Lower lobe of right lung (tissue), 2 donors: Measurements from ENCODE around the gene PALM3. TPM values are rescaled to one million over a fixed set of nuclear protein-coding genes. Genes with fewer than 3 reads are reported as not detected.
A peak's percentile ranks its signal among the peaks of the same experiment; 100 is the strongest.

ENCODE experiments used
- ATAC-seq, 2 donors: fragments of 200-7000 bp; cut with Tn5 transposase; one replicate each; pipeline ENCODE4 v1.9.1; 2020 to 2022; ENCODE audit warnings: mild to moderate bottlenecking in 2 of 2, moderate library complexity in 2 of 2
- DNase-seq: peaks from one replicate; pipeline ENCODE4 v3.0.0-alpha.2; 2020
- H3K27ac ChIP-seq: fragments of 200-600 bp; one replicate; pipeline ENCODE4 v1.8.0; 2022
- H3K27me3 ChIP-seq: fragments of 200-600 bp; one replicate; pipeline ENCODE4 v1.8.0; 2022; ENCODE audit warnings: low read depth
- H3K36me3 ChIP-seq: fragments of 200-600 bp; one replicate; pipeline ENCODE4 v1.8.0; 2022; ENCODE audit warnings: mild to moderate bottlenecking
- H3K4me1 ChIP-seq: fragments of 200-600 bp; one replicate; pipeline ENCODE4 v1.8.0; 2022
- H3K4me3 ChIP-seq: fragments of 200-600 bp; one replicate; pipeline ENCODE4 v1.8.0; 2022; ENCODE audit warnings: mild to moderate bottlenecking
- H3K9me3 ChIP-seq: fragments of 200-600 bp; one replicate; pipeline ENCODE4 v1.8.0; 2022
- intact Hi-C: fragments of 100-400 bp; cut with DNase I; formaldehyde crosslinking; loops from one replicate; pipeline ENCODE4 v1.11.0; 2022
- total RNA-seq: library from RNA; stranded (reverse); fragmentation: NEBNext Ultra II Directional; extraction: Animal tissue kit (Norgen Biotek cat#: 25700); gene quantifications from one replicate; pipeline ENCODE4 v1.2.1, GENCODE V29; 2021
- TF ChIP-seq, protein P1 (sequence below): fragments of 200-600 bp; IDR thresholded peaks from one replicate; pipeline ENCODE4 v1.8.0; 2022; ENCODE audit warnings: antibody characterized with exemption, mild to moderate bottlenecking
- donor health status: DM: no; HTN: yes; CAD: no; lungs with severe emphysema.

PALM3 gene
- total RNA-seq, 1 donor from 2014 or later: 7.7 TPM

DNA sequence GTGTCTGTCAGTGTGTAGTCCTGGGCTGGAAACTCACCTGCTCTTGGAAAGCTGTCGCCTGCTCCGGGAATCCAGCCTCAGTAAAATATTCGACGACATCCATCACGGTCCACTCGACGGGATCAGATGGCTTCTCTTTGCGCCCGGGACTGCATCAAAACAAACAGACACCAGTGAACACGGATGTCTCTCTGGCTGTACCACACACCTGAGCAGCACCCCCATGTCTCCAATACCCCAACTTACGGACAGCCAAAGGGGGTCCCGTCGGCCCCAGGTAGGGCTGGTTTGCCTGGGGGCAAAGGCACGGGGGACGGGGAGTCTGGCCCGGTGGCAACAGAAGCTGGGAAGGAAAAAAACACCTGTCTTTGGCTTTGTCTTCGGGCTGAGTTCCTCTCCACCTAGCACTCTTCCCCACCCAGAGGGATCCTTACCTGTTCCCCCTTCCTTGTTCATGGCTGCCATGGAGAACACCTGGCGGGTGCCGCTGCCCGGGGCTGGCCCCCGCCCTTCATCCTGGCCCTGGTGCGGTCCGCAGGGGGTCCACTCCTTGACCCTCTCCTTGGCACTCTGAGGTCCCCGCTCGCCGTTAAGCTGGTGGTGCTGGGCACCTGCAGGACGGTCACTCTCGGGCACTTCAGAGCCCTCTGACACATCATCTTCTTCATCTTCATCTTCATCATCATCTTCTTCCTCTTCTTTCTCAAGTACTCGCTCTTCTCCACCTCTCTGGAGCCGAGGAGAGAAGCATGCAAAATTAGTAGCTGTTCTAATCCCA lies 26.9 kb upstream of the PALM3 start:
- Histone ChIP-seq H3K9me3 (peaks cover 4% of the 10 kb centered on the region), H3K27me3 (no peaks in the 10 kb centered on the region), H3K36me3 (peaks cover 13% of the 10 kb centered on the region), H3K4me1 (peaks cover 16% of the 10 kb centered on the region), H3K27ac (no peak overlapping the region), H3K4me3 (peak overlapping the region; percentile 88)
- intact Hi-C loops: no loop called here
- TF ChIP-seq, protein P1, sequence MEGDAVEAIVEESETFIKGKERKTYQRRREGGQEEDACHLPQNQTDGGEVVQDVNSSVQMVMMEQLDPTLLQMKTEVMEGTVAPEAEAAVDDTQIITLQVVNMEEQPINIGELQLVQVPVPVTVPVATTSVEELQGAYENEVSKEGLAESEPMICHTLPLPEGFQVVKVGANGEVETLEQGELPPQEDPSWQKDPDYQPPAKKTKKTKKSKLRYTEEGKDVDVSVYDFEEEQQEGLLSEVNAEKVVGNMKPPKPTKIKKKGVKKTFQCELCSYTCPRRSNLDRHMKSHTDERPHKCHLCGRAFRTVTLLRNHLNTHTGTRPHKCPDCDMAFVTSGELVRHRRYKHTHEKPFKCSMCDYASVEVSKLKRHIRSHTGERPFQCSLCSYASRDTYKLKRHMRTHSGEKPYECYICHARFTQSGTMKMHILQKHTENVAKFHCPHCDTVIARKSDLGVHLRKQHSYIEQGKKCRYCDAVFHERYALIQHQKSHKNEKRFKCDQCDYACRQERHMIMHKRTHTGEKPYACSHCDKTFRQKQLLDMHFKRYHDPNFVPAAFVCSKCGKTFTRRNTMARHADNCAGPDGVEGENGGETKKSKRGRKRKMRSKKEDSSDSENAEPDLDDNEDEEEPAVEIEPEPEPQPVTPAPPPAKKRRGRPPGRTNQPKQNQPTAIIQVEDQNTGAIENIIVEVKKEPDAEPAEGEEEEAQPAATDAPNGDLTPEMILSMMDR: no peak
- no peak for ATAC-seq
- DNase-seq: no peak

GRCh38 chr19:14086098-14086497 lies 24.2 kb upstream of the PALM3 start:
- DNase-seq (no peak), ATAC-seq (no peak)
- Histone ChIP-seq H3K4me3 (no peak overlapping the region), H3K27ac (no peak overlapping the region), H3K27me3 (no peaks in the 10 kb centered on the region), H3K36me3 (peaks cover 13% of the 10 kb centered on the region), H3K9me3 (no peaks in the 10 kb centered on the region), H3K4me1 (peaks cover 22% of the 10 kb centered on the region)
- intact Hi-C loops: no loop called here
- TF ChIP-seq, protein P1: no peak

DNA sequence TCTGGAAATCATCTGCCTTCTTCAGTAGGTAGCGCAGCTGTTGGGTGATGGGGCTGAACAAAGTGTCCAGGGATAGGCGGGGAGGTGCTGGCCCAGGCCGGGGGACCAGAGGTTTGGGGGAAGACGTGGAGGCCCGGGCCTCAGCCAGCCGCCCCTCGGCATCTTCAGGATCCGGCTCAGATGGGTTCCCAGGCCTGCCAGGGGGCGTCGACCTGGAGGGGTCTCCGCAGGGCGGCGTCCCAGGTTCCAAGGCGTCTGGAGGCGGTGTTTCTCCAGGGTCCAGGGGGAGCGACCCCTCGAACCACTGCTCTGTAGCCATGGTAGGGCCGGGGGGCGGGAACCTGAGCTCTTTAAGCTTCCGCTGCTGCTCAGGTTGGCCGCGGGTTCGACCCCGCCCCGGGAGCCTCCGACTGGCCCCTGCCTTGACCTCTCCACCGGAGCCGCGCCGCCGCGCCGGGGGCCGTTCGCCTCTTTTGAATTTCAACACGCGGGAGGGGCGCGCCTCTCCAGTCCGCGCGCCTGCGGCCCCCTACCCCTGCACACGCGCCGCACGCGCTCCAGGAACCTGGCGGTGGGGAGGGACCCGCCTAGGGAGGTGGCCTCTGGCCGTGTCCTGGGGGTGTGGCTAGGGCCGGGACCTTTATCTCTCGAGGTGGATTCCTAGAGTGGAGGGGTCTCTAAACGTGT lies 23.6 kb upstream of the PALM3 start, which contains the start of gene C19orf67:
Gene C19orf67 (minus strand): TSS at position 475 of the 687 bp plus-strand sequence. CDS start 156 bp downstream, at position 319.
- no peak for DNase-seq
- no peak for ATAC-seq
- Histone ChIP-seq H3K27ac (no peak within 1 kb of the TSS), H3K4me3 (no peak within 1 kb of the TSS), H3K36me3 (peaks cover 13% of the 10 kb centered on the region), H3K4me1 (peaks cover 25% of the 10 kb centered on the region), H3K9me3 (no peaks in the 10 kb centered on the region), H3K27me3 (no peaks in the 10 kb centered on the region)
- intact Hi-C loops: no loop called here
- TF ChIP-seq, protein P1: no peak

GRCh38 chr19:14082675-14082960 lies 20.7 kb upstream of the PALM3 start:
- TF ChIP-seq, protein P1: no peak
- no peaks in the 10 kb centered on the region for H3K27me3 ChIP-seq
- intact Hi-C loops: no loop called here
- H3K27ac ChIP-seq: no peak overlapping the region
- peaks cover 24% of the 10 kb centered on the region for H3K4me1 ChIP-seq
- ATAC-seq (no peak), DNase-seq (no peak)
- H3K4me3 ChIP-seq: no peak overlapping the region
- no peaks in the 10 kb centered on the region for H3K9me3 ChIP-seq
- H3K36me3 ChIP-seq: no peaks in the 10 kb centered on the region

DNA sequence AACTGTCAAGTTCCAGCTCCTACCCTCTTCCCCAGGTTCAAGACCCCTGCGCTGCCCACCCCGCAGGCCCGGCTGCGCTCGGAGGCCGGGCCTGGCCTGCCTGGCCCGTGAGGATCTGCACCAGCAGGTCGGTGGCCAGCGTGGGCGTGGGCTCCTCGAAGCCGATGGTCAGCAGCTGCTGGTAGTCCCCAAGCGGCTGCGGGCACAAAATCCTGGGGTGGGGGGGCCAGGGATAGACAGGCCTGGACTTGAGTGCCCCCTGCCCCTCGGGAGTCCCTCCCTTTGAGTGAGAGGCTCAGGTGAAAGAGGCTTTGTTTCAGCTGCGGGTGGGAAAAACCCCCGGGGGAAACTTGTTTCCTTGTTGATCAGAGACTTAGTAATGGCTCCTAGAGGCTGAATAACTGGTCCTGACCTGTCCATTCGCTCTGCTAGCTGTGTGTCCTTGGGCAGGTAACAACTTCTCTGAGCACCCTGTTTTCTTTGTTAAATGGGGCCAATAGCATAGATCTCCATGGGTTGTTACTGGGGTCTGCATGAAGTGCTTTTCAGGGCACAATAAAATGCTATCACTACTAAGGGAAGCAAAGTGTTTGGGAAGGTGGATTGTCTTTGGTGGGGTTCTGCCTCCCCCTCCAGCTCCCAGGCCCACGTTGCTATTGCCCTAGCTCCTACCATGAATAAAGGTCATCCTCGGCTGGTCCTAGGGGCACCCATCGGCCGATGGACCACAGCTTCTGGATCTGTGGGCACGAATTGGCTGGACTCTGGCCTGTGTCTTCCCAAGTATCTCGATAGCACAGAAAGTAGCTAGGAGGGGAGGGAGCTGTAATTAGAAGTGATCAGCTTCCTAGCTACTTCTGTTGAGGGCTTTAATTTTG lies 20.2 kb upstream of the PALM3 start:
- Histone ChIP-seq H3K4me3 (peak overlapping the region; percentile 75), H3K27ac (peak overlapping the region; percentile 91), H3K9me3 (no peaks in the 10 kb centered on the region), H3K27me3 (no peaks in the 10 kb centered on the region), H3K36me3 (no peaks in the 10 kb centered on the region), H3K4me1 (peaks cover 24% of the 10 kb centered on the region)
- TF ChIP-seq, protein P1: no peak
- peak; percentile 83 for DNase-seq
- intact Hi-C loops: no loop called here
- peak; percentile 53 to 54 for ATAC-seq
